Measurements from ENCODE around the gene GPHN. TPM values are rescaled to one million over a fixed set of nuclear protein-coding genes. Genes with fewer than 3 reads are reported as not detected.

Gene GPHN
- total RNA-seq, 4 donors from 2014 or later, result 16.7 to 34.8 (median 27.0) TPM

- no peak for DNase-seq (ENCODE audit: low spot score in 2 of 2)
- TF ChIP-seq POLR2AphosphoS5 (IDR thresholded peaks at IDR 0.05) (no peak), CTCF (IDR thresholded peaks at IDR 0.05) (no peak), POLR2A (IDR thresholded peaks at IDR 0.05) (no peak), EP300 (IDR thresholded peaks at IDR 0.05) (no peak)
- no peaks in the 10 kb centered on the region for H3K9me3 ChIP-seq
- no peaks in the 10 kb centered on the region for H3K27me3 ChIP-seq
- H3K4me3 ChIP-seq, result no peak overlapping the region
- H3K27ac ChIP-seq, result no peak overlapping the region
- H3K4me1 ChIP-seq, result no peaks in the 10 kb centered on the region
- no peaks in the 10 kb centered on the region for H3K36me3 ChIP-seq
Measured at GRCh38 chr14:66628636-66629035, 120.7 kb downstream of the GPHN start.

- H3K27ac ChIP-seq, result no peak overlapping the region
- TF ChIP-seq POLR2A (IDR thresholded peaks at IDR 0.05) (no peak), EP300 (IDR thresholded peaks at IDR 0.05) (no peak), POLR2AphosphoS5 (IDR thresholded peaks at IDR 0.05) (no peak), CTCF (IDR thresholded peaks at IDR 0.05) (no peak)
- no peaks in the 10 kb centered on the region for H3K9me3 ChIP-seq
- no peak overlapping the region for H3K4me3 ChIP-seq
- no peaks in the 10 kb centered on the region for H3K4me1 ChIP-seq
- DNase-seq (ENCODE audit: low spot score in 2 of 2), result no peak
- H3K27me3 ChIP-seq, result no peaks in the 10 kb centered on the region
- no peaks in the 10 kb centered on the region for H3K36me3 ChIP-seq
Measured at GRCh38 chr14:66629499-66629898, 121.6 kb downstream of the GPHN start.

- H3K9me3 ChIP-seq, result no peaks in the 10 kb centered on the region
- DNase-seq (ENCODE audit: low spot score in 2 of 2), result no peak
- no peaks in the 10 kb centered on the region for H3K36me3 ChIP-seq
- no peak overlapping the region for H3K4me3 ChIP-seq
- H3K4me1 ChIP-seq, result no peaks in the 10 kb centered on the region
- no peaks in the 10 kb centered on the region for H3K27me3 ChIP-seq
- H3K27ac ChIP-seq, result no peak overlapping the region
- TF ChIP-seq POLR2A (IDR thresholded peaks at IDR 0.05) (no peak), EP300 (IDR thresholded peaks at IDR 0.05) (no peak), POLR2AphosphoS5 (IDR thresholded peaks at IDR 0.05) (no peak), CTCF (IDR thresholded peaks at IDR 0.05) (no peak)
Measured at GRCh38 chr14:66634876-66635275, 126.9 kb downstream of the GPHN start.

- no peak for DNase-seq (ENCODE audit: low spot score in 2 of 2)
Measured at GRCh38 chr14:66635435-66635834, 127.5 kb downstream of the GPHN start.

GRCh38 chr14:66636240-66636639 is 128.3 kb downstream of the GPHN start:
- Histone ChIP-seq H3K9me3 (no peaks in the 10 kb centered on the region), H3K36me3 (no peaks in the 10 kb centered on the region), H3K27ac (no peak overlapping the region), H3K27me3 (no peaks in the 10 kb centered on the region), H3K4me1 (no peaks in the 10 kb centered on the region), H3K4me3 (no peak overlapping the region)
- TF ChIP-seq EP300 (IDR thresholded peaks at IDR 0.05) (no peak), CTCF (IDR thresholded peaks at IDR 0.05) (no peak), POLR2A (IDR thresholded peaks at IDR 0.05) (no peak), POLR2AphosphoS5 (IDR thresholded peaks at IDR 0.05) (no peak)
- DNase-seq (ENCODE audit: low spot score in 2 of 2), result no peak

More at GRCh38 chr14:66635435-66635834, 127.5 kb downstream of the GPHN start:
- 55% methylated on average over 2 of the region's 2 CpGs for WGBS
- Histone ChIP-seq H3K27me3 (no peaks in the 10 kb centered on the region), H3K36me3 (no peaks in the 10 kb centered on the region), H3K4me3 (no peak overlapping the region), H3K27ac (no peak overlapping the region), H3K9me3 (no peaks in the 10 kb centered on the region), H3K4me1 (no peaks in the 10 kb centered on the region)
- TF ChIP-seq POLR2AphosphoS5 (IDR thresholded peaks at IDR 0.05), result no peak
- TF ChIP-seq POLR2A (IDR thresholded peaks at IDR 0.05), result no peak
- no peak for TF ChIP-seq EP300 (IDR thresholded peaks at IDR 0.05)
- no peak for TF ChIP-seq CTCF (IDR thresholded peaks at IDR 0.05)
